WERI-Rb-1 (cell line): Measurements from ENCODE around the gene FLVCR2.
"Not testable (repeated sequence)": the region's sequence is repeated elsewhere in the genome, so short reads cannot be mapped to it uniquely, and the experiment has no call there.

Source experiments
- DNase-seq: peaks from one replicate; pipeline ENCODE4 v3.0.0-alpha.2; 2020
- H3K27ac ChIP-seq: fragments of 250-450 bp; sonication (Bioruptor Pico); 2 replicates; pipeline ENCODE4 v1.5.1; 2020; ENCODE audit warnings: mild to moderate bottlenecking, moderate library complexity
- H3K27me3 ChIP-seq: fragments of 250-450 bp; sonication (Bioruptor Pico); 2 replicates; pipeline ENCODE4 v1.5.1; 2021; ENCODE audit warnings: mild to moderate bottlenecking, low read depth, moderate library complexity; ENCODE audit not compliant: insufficient read depth, severe bottlenecking
- H3K36me3 ChIP-seq: fragments of 250-450 bp; sonication (Bioruptor Pico); 2 replicates; pipeline ENCODE4 v1.5.1; 2020; ENCODE audit warnings: mild to moderate bottlenecking, moderate library complexity
- H3K4me3 ChIP-seq: 2 replicates; pipeline ENCODE4 v1.5.1; 2011; ENCODE audit warnings: low read depth, mild to moderate bottlenecking, control low read depth, low read length
- H3K9me3 ChIP-seq: fragments of 250-450 bp; sonication (Bioruptor Pico); 2 replicates; pipeline ENCODE4 v1.5.1; 2021; ENCODE audit warnings: mild to moderate bottlenecking, moderate library complexity; ENCODE audit not compliant: severe bottlenecking
- CTCF ChIP-seq: IDR thresholded peaks from 2 replicates; pipeline ENCODE4 v1.5.1; 2011; ENCODE audit warnings: low read depth, mild to moderate bottlenecking, control low read depth, inconsistent platforms, low read length

The FLVCR2 gene

DNA sequence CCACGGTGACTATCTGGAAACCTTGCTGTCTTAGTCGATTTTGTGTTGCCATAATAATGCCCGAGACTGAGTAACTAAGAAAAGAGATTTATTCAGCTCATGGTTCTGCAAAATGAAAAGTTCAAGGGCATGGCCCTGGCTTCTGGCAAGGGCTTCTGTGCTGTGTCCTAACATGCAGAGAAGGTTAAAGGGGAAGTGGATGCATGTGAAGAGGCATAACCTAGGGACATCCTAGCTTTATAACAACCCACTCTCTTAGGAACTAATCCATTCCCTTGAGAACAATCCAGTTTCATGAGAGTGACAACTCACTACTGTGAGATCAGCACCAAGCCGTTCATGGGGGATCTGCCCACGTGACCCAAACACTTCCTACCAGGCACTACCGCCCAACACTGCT is 11.5 kb downstream of the FLVCR2 start:
- H3K9me3 ChIP-seq = peaks cover 4% of the 10 kb centered on the region
- no peak overlapping the region for H3K4me3 ChIP-seq
- no peaks in the 10 kb centered on the region for H3K27me3 ChIP-seq
- no peak for DNase-seq
- no peaks in the 10 kb centered on the region for H3K36me3 ChIP-seq
- TF ChIP-seq CTCF = no peak
- H3K27ac ChIP-seq = no peak overlapping the region

GRCh38 chr14:75591331-75591946 is 13.0 kb downstream of the FLVCR2 start:
- peak; percentile 33 for TF ChIP-seq CTCF
- no peaks in the 10 kb centered on the region for H3K27me3 ChIP-seq

DNA sequence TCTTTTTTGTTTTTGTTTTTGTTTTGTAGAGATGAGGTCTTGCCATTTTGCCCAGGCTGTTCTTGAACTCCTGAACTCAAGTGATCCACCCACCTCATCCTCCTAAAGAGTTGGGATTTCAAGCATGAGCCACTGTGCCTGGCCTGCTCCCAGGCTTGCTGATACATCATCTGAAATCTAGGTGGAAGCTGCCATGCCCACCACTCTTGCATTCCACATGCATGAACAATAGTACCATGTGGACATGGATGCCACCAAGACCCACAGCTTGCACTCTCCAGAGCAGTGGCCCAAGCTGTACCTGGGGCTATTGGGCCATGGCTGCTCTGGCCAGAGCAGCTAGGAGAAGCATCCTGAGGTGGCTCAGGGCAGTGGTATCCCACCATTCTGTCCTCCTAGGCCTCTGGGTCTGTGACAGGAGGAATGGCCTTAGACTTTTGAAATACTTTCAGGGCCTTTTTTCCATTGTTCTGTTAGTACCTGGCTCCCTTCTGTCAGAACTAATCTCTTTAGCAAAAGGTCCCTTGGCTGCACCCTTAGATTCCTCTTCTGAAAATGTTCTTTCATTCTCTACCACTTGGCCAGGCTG is 13.7 kb downstream of the FLVCR2 start:
- Histone ChIP-seq H3K27me3 (no peaks in the 10 kb centered on the region), H3K36me3 (no peaks in the 10 kb centered on the region)

More at GRCh38 chr14:75591331-75591946, 13.0 kb downstream of the FLVCR2 start:
- no peak overlapping the region for H3K27ac ChIP-seq
- H3K36me3 ChIP-seq = no peaks in the 10 kb centered on the region
- no peak overlapping the region for H3K4me3 ChIP-seq
- DNase-seq = no peak
- peaks cover 4% of the 10 kb centered on the region for H3K9me3 ChIP-seq

DNA sequence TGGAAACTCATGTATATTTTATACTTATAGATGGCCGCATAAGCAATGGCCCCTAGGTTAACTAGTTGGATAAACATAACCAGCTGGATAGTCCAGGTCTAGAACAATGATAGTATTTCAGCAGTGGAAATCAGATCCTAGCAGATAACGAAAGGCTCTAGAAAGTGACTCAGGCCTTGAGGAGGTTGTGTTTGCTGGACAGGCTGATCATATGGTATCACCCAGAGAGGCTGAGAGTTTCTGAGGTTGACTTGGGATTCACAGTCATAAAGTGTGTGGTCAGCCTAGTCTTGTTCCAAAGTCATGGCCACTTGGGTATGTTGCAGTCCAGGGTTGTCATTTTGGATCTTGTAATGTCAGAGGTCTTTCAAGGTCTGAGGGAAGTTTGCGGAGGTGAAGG is 16.8 kb downstream of the FLVCR2 start:
- no peak for TF ChIP-seq CTCF
- H3K4me3 ChIP-seq = no peak overlapping the region
- no peak overlapping the region for H3K27ac ChIP-seq
- DNase-seq = no peak
- no peaks in the 10 kb centered on the region for H3K36me3 ChIP-seq
- no peaks in the 10 kb centered on the region for H3K27me3 ChIP-seq
- peaks cover 4% of the 10 kb centered on the region for H3K9me3 ChIP-seq

More for the DNA sequence above, 13.7 kb downstream of the FLVCR2 start:
- no peak overlapping the region for H3K27ac ChIP-seq
- peaks cover 4% of the 10 kb centered on the region for H3K9me3 ChIP-seq
- no peak overlapping the region for H3K4me3 ChIP-seq
- DNase-seq = no peak
- no peak for TF ChIP-seq CTCF

- peaks cover 3% of the 10 kb centered on the region for H3K9me3 ChIP-seq
- DNase-seq = no peak
- no peak overlapping the region for H3K4me3 ChIP-seq
- H3K27me3 ChIP-seq = no peaks in the 10 kb centered on the region
- no peaks in the 10 kb centered on the region for H3K36me3 ChIP-seq
- TF ChIP-seq CTCF = no peak
- no peak overlapping the region for H3K27ac ChIP-seq
Observed at GRCh38 chr14:75597149-75597548, 18.7 kb downstream of the FLVCR2 start.

DNA sequence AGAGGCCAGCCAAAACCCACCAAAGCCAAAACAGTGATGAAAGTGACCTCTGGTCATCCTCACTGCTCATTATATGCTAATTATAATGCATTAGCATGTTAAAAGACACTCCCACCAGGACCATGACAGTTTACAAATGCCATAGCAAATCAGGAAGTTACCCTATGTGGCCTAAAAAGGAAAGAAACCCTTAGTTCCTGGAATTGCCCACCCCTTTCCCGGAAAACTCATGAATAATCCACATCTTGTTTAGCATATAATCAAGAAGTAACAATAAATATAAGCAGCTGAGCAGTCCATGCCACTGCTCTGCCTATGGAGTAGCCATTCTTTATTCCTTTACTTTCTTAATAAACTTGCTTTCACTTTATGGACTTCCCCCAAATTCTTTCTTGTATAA is 21.7 kb downstream of the FLVCR2 start:
- not testable (repeated sequence) for H3K27me3 ChIP-seq, H3K9me3 ChIP-seq, H3K36me3 ChIP-seq, H3K4me3 ChIP-seq, H3K27ac ChIP-seq, DNase-seq

DNA sequence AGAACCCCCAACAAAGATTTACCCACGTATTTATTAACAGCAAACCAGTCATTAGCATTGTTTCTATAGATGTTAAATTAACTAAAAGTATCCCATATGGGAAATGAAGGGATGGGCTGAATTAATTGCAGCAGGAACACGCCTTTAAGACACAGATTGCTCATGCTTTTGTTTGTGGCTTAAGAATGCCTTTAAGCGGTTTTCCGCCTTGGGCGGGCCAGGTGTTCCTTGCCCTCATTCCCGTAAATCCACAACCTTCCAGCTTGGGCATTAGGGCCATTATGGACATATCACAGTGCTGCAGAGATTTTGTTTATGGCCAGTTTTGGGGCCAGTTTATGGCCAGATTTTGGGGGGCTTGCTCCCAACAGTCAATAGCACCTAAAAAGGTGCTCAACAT is 22.6 kb downstream of the FLVCR2 start:
- not testable (repeated sequence) for H3K9me3 ChIP-seq, DNase-seq, H3K27ac ChIP-seq, H3K36me3 ChIP-seq, H3K27me3 ChIP-seq, H3K4me3 ChIP-seq
